GM19351 (cell line): ENCODE measurements around the gene TRIM4.
"Not testable (repeated sequence)": the region's sequence is repeated elsewhere in the genome, so short reads cannot be mapped to it uniquely, and the experiment has no call there.

ENCODE experiments used
- ATAC-seq: cut with Tn5 transposase; IDR thresholded peaks from one replicate; pipeline ENCODE4 v1.9.1; 2021; ENCODE audit warnings: mild to moderate bottlenecking, moderate library complexity; ENCODE audit not compliant: unreplicated experiment

TRIM4 gene

DNA sequence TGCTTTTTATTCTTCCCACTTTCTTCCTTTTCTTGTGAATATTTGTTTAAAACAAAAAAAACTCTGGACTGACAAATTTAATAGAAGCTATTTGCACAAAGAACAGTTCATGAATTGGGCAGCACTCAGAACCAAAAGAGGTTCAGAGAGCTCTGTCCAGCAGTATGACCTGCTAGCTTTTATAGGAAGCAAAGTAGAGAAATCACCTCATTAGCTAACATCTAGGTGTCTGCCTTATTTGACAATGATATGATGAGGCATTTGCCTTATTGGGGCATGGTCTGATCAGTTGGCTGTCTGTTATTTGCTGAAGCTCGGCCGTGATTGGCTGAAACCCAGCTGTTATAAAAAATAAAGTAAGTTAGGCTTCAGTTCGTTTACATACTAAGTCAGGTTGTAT lies 819 bp upstream of the TRIM4 start:
- ATAC-seq = no peak

- ATAC-seq = no peak
These were observed 433 bp upstream of the TRIM4 start for GRCh38 chr7:99919814-99920112.

GRCh38 chr7:99910976-99911375 lies 8.4 kb downstream of the TRIM4 start:
- ATAC-seq = no peak

DNA sequence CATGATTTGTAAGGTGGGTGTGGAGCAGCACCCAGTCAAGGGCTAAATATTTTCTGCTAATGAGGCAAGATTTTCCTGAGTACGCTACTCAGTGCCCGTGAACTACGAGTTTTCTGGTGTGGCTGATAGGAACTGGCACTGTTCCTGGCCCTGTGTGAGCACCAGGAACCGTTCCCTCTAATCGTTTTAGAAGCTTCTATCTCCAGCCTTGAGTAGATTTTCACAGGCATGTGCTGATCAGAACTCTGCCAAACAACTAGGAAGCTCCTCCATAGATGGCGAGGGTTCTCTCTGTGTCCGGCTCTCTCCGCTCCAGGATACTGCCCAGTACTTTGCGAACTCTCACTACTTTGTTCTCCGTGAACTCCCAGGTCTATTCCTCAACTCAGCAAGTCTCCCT lies 17.7 kb downstream of the TRIM4 start:
- ATAC-seq = no peak

- no peak for ATAC-seq
These were observed 19.4 kb downstream of the TRIM4 start for GRCh38 chr7:99899830-99900519.

DNA sequence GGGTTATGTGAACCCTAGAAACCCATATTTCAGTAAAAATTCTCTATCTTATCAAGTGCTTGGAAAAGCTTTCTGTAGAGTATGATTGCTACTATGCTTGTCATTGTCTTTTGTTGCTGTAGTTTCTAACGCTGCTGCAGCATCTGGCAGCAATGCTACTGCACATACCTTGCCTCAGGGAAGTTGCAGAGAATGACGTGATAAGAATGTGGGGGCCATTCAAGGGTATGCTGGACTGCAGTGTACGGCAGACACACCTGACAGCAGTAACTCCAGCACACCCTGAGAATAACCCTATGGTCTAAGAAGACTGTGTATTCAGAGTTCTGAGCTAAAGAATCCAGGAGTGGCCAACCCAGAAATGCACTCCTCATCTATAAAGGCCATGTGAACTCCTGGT lies 20.5 kb downstream of the TRIM4 start:
- ATAC-seq = no peak

GRCh38 chr7:99898023-99898357 lies 21.3 kb downstream of the TRIM4 start:
- no peak for ATAC-seq

DNA sequence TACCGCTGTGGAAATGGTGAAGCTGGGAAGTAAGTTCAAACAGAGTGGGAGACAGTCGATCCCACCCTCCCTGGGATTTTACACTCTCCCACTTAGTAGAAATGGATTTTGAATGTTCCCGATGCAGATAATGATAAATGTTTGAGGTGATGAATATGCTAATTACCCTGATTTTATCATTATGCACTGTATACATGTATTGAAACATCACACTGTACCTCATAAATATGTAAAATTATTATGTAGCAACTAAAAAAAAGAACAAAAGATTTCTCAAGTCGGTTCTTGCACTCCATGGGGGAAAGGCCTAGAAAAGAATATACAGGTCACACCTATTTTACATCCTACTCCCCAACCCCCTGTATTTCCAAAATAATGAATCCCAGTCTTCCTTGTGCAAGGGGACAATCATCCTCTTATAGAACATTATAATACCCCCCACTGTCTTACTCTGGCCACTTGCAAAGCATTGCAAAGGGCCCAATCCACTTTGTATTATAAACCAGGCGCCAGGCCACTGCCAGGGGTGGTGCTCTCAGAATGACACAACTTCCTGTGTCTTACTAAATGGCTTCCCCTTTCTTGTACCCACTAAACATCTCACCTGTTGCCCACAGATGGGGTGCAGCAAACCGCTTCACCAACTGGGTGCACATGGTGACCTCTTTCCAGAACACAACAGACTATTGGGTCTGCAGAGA lies 21.9 kb downstream of the TRIM4 start:
- no peak for ATAC-seq

DNA sequence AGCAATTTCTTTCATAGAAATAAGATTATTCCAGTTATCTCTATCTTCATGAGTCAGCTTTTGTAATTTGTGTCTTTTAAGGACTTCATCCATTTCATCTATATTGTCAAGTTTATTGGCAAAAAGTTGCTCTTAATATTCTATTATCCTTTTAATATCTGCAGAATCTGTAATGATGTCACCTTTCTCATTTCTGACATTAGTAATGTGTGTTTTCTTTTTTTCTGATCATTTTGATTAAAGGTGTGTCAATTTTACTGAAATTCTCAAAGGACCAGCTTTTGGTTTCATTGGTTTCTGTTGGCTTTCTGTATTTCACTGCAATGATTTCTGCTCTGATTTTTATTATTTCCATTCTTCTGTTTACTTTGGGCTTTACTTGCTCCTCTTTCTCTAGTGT lies 24.6 kb downstream of the TRIM4 start:
- ATAC-seq = no peak

DNA sequence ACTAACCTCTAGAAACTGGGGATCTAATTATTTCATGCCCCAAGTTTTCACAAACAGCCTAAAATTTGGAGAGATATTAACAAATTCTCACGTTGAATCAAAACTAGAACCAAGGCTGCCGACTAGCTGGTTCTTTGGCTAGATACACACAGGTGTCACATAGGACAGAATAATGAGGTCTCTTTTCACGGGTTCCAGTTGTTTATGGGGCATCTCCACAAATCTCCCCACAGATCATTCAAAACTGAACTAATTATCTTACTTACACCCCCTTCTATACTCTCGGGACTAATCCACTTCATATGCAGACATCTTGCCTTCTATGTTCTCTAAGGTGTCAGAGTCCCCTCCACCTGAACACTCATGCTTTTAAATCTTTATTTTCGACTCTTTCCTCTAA lies 26.1 kb downstream of the TRIM4 start:
- ATAC-seq = no peak

DNA sequence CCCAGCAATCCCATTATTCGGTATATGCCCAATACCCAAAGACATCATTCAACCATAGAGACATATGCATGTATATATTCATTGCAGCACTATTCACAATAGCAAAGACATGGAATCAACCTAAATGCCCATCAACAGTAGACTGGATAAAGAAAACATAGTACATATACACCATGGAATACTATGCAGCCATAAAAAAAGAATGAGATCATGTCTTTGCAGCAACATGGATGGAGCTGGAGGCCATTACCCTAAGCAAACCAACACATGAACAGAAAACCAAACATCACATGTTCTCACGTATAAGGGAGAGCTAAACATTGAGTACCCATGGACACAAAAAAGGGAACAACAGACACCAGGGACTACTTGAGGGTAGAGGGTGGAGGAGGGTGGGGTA lies 29.0 kb downstream of the TRIM4 start:
- ATAC-seq = not testable (repeated sequence)

GRCh38 chr7:99888366-99888765 lies 31.0 kb downstream of the TRIM4 start:
- not testable (repeated sequence) for ATAC-seq

DNA sequence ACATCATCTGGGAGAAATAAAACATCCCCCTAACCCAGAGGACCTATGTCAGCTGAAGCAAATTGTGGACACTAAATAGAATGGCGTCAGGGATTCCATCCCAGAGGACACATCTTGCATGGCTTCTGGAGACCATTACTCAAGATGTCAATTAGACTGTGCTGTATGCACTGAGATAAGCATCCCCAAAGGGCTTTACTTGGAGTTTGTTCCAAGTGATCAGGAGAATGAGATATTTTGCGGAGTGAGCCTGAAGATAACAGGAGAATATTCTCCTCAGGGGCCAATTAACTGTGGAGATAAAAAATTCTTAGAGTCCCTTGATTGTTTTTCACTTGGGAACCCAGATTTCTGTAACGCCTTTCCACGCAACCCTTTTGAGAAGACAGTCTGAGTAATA lies 38.0 kb downstream of the TRIM4 start:
- ATAC-seq = no peak

DNA sequence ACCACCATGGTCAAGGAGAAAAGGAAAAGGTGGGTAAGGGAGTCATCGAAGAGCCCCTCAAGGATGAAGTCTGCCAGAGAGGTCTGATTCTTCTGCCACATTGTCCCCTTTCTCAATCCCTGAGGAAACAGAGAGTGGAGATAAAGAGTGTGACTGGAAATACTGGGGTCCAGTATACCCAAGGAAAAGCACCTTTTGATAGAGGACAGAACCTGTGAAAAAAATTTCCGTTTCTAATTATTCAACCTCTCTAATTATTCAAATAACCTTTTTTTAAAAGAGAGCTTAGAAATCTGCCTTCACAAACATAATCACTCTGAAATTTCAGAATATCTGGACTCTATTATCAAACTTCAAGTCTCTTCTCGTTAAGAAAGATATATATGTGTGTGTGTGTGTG lies 42.4 kb downstream of the TRIM4 start, which contains the start of gene OR2AE1:
Gene OR2AE1 (minus strand): TSS at position 101 of the 400 bp plus-strand sequence. CDS start 0 bp downstream, at position 101.
- ATAC-seq = no peak

DNA sequence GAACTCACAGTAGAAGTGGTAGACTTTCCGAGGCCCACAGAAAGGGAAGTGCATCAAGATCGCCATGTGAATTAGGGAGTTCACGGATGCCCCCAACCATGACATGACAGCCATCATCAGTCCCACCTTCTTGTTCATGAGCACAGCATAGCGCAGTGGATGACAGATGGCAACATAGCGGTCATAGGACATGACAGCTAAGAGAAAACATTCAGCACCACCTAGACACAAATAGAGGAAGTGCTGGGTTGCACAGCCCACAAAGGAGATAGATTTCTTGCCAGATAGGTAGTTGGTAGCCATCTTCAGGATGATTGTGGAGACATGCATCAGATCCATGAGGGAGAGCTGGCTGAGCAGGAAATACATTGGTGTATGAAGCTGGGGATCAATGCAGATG lies 42.8 kb downstream of the TRIM4 start:
- ATAC-seq = no peak

DNA sequence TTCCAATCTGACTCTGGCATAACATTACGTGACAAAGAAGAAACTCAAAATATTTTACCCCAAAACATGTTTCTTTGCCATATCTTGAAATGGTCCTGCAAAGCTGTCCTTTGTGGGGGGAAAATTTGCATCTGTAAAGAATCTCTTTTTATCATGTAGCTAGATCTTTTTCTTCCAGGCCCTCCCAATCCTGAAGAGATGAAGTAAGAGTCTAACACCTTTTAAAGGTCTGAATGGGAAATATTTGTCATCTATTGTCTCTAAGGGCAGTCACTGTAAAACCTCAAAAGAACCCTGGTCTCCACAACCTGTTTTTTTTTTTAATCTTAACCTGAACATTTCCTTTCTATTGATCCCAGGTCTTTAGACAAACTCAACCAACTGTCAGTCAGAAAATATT lies 51.1 kb downstream of the TRIM4 start:
- no peak for ATAC-seq

DNA sequence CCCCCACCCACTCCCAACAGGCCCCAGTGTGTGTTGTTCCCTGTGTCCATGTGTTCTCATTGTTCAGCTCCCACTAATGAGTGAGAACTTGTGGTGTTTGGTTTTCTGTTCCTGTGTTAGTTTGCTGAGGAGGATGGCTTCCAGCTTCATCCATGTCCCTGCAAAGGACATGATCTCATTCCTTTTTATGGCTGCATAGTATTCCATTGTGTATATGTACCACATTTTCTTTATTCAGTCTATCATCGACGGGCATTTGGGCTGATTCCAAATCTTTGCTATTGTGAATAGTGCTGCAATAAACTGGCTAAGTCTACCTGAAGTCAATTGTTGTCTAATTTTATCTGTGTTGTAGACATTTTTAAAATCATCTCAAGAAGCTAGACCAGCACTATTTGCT lies 51.9 kb downstream of the TRIM4 start:
- ATAC-seq = not testable (repeated sequence)

GRCh38 chr7:99863847-99864440 lies 55.4 kb downstream of the TRIM4 start:
- ATAC-seq = no peak

DNA sequence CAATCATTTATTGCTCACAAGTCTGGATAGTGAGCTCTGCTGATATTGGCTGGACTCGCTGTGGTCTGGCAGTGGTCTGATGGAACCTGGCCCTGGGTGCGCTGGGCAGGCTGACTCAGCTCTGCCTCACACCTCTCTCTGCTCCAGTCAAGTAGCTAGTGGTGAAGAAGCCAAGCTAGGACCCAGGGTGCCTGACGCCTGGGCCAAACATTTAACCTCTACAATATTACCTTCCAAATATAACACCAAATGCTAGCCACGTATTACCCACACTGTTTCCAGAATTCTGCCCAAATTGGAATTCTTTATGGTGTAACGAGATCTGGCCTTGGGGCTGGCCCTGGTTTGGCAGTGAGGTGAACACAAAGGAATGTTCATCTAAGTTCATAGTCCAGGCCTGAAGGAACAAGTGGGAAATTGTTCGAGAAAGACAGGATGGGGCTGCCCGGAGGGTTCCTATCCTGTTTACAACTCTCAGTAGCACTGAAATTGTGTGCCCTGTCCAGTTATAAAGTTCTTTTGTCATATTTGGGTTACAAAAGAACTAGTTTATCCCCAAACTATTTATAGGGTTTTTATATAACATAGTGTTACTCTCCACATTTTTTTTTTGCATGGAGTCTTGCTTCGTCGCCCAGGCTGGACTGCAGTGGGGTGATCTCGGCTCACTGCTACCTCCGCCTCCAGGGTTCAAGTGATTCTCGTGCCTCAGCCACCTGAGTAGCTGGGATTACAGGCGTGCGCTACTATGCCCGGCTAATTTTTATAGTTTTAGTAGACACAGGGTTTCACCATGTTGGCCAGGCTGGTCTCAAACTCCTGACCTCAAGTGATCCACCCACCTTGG lies 58.8 kb downstream of the TRIM4 start:
- no peak for ATAC-seq

DNA sequence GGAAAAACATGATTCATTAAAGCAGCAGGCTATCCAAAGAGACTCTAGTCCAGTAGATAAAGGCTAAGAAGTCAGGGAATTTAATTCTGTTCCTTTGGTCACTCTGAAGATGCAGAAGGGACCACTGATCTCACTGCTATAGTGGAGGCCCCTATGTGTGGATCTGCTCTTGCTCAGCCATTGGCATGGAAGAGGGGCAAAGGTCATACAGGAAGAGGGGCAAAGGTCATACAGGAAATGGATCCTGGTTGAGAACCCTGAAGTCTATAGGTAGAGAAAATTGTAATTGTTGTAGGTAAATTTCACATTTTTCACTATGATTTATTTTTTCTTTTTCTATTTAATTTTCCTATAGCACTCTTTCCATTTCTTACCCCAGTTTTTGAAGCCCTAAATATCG lies 64.1 kb downstream of the TRIM4 start:
- ATAC-seq = no peak

- ATAC-seq = no peak
These were observed 70.7 kb downstream of the TRIM4 start for GRCh38 chr7:99848420-99849216.
